ENCODE data around the gene ESPNL. TPM values are rescaled to one million over a fixed set of nuclear protein-coding genes. Genes with fewer than 3 reads are reported as not detected.

Gene ESPNL
- total and polyA plus RNA-seq, 10 donors = 0.65 to 6.2 (median 1.7) TPM

- Histone ChIP-seq H3K36me3 (no peaks in the 10 kb centered on the region), H3K27me3 (replicated peaks in 1 of 7) (peaks cover 0 to 56% (median 21%) of the 10 kb centered on the region in 7 donors), H3K4me1 (peaks cover 0 to 33% (median 24%) of the 10 kb centered on the region in 6 donors), H3K27ac (no peak overlapping the region), H3K9me3 (no peaks in the 10 kb centered on the region), H3K4me3 (no peak overlapping the region)
- intact Hi-C loops (cut with DNase I; ENCODE audit: low total_unique reads) = no loop called here
- WGBS, 5 donors = 66 to 73% (median 68%) methylated on average over 15 to 21 of the region's 21 CpGs
- DNase-seq = peak; percentile 69
- TF ChIP-seq POLR2A (IDR thresholded peaks at IDR 0.05) (no peak), CTCF (IDR thresholded peaks at IDR 0.05 in 8 of 11, conservative IDR thresholded peaks at IDR 0.05 in 3 of 11) (no peak), POLR2AphosphoS5 (IDR thresholded peaks at IDR 0.05) (no peak)
Observed at GRCh38 chr2:238158018-238158508, 57.9 kb downstream of the ESPNL start.

GRCh38 chr2:238158509-238159070 lies 58.5 kb downstream of the ESPNL start, which contains the start of gene ERFE:
ERFE (plus strand) TSS chr2:238158970; CDS start chr2:238159008, 38 bp downstream.
- intact Hi-C loops (cut with DNase I; ENCODE audit: low total_unique reads) = no loop called here
- no peak for TF ChIP-seq POLR2AphosphoS5 (IDR thresholded peaks at IDR 0.05)
- TF ChIP-seq POLR2A (IDR thresholded peaks at IDR 0.05) = no peak
- TF ChIP-seq CTCF (IDR thresholded peaks at IDR 0.05 in 8 of 11, conservative IDR thresholded peaks at IDR 0.05 in 3 of 11) = peak in 6 of 11 experiments; percentile 29 to 74 (median 66)
- Histone ChIP-seq H3K27ac (no peak within 1 kb of the TSS), H3K36me3 (no peaks in the 10 kb centered on the region), H3K4me3 (peak within 1 kb of the TSS in 6 of 8 donors; percentile 0 to 66 (median 32)), H3K9me3 (no peaks in the 10 kb centered on the region), H3K4me1 (peaks cover 0 to 38% (median 28%) of the 10 kb centered on the region in 6 donors), H3K27me3 (replicated peaks in 1 of 7) (peaks cover 0 to 62% (median 26%) of the 10 kb centered on the region in 7 donors)
- peak; percentile 84 for DNase-seq
- WGBS, 5 donors = 9 to 30% (median 17%) methylated on average over 14 to 55 of the region's 61 CpGs

GRCh38 chr2:238159071-238159539 lies 59.0 kb downstream of the ESPNL start:
- intact Hi-C loops (cut with DNase I; ENCODE audit: low total_unique reads) = no loop called here
- DNase-seq = peak; percentile 78
- Histone ChIP-seq H3K36me3 (no peaks in the 10 kb centered on the region), H3K27me3 (replicated peaks in 1 of 7) (peaks cover 0 to 67% (median 31%) of the 10 kb centered on the region in 7 donors), H3K4me1 (peaks cover 0 to 43% (median 33%) of the 10 kb centered on the region in 6 donors), H3K27ac (no peak overlapping the region), H3K9me3 (no peaks in the 10 kb centered on the region), H3K4me3 (peak overlapping the region in 6 of 8 donors; percentile 0 to 66 (median 32))
- WGBS, 5 donors = 1 to 2% (median 2%) methylated on average over 29 to 52 of the region's 52 CpGs
- TF ChIP-seq CTCF (IDR thresholded peaks at IDR 0.05 in 8 of 11, conservative IDR thresholded peaks at IDR 0.05 in 3 of 11) = no peak
- TF ChIP-seq POLR2A (IDR thresholded peaks at IDR 0.05) = no peak
- no peak for TF ChIP-seq POLR2AphosphoS5 (IDR thresholded peaks at IDR 0.05)

GRCh38 chr2:238159661-238160205 lies 59.6 kb downstream of the ESPNL start:
- TF ChIP-seq POLR2AphosphoS5 (IDR thresholded peaks at IDR 0.05) (no peak), CTCF (IDR thresholded peaks at IDR 0.05 in 8 of 11, conservative IDR thresholded peaks at IDR 0.05 in 3 of 11) (no peak), POLR2A (IDR thresholded peaks at IDR 0.05) (no peak)
- 34 to 48% (median 41%) methylated on average over 8 to 10 of the region's 10 CpGs for whole genome bisulfite sequencing, 5 donors
- Histone ChIP-seq H3K27ac (no peak overlapping the region), H3K27me3 (replicated peaks in 1 of 7) (peaks cover 0 to 73% (median 34%) of the 10 kb centered on the region in 7 donors), H3K4me3 (peak overlapping the region in 5 of 8 donors; percentile 0 to 66 (median 32)), H3K9me3 (no peaks in the 10 kb centered on the region), H3K4me1 (peaks cover 0 to 46% (median 35%) of the 10 kb centered on the region in 6 donors), H3K36me3 (no peaks in the 10 kb centered on the region)
- peak; percentile 73 for DNase-seq
- intact Hi-C loops (cut with DNase I; ENCODE audit: low total_unique reads) = no loop called here

All from spleen (tissue), 11 donors.